Fibroblast of skin of left quadriceps (primary cell): Measurements from ENCODE around the gene GPR183.

Experiments used
- DNase-seq, 2 experiments: peaks; one replicate each; pipeline ENCODE4 v3.0.0-alpha.2; 2013; ENCODE audit warnings: low read depth in 2 of 2

Gene GPR183

GRCh38 chr13:99311748-99312492 is 4.7 kb upstream of the GPR183 start:
- DNase-seq: peak; percentile 21 to 25

GRCh38 chr13:99311137-99311536 is 3.9 kb upstream of the GPR183 start:
- no peak for DNase-seq

- DNase-seq: peak; percentile 87 to 89
Measured at GRCh38 chr13:99310382-99311031, 3.3 kb upstream of the GPR183 start.

GRCh38 chr13:99308471-99309087 is 1.4 kb upstream of the GPR183 start:
- no peak for DNase-seq

GRCh38 chr13:99307648-99308339 is 595 bp upstream of the GPR183 start:
- DNase-seq: no peak

- no peak for DNase-seq
Measured at GRCh38 chr13:99305566-99305965, 1.6 kb downstream of the GPR183 start.

- no peak for DNase-seq
Measured at GRCh38 chr13:99305158-99305557, 2.0 kb downstream of the GPR183 start.

GRCh38 chr13:99304541-99304940 is 2.7 kb downstream of the GPR183 start:
- DNase-seq: no peak

- no peak for DNase-seq
Measured at GRCh38 chr13:99303863-99304521, 3.2 kb downstream of the GPR183 start.

GRCh38 chr13:99302637-99303505 is 4.3 kb downstream of the GPR183 start:
- DNase-seq: no peak

GRCh38 chr13:99301913-99302636 is 5.1 kb downstream of the GPR183 start:
- DNase-seq: no peak

GRCh38 chr13:99301056-99301838 is 6.0 kb downstream of the GPR183 start:
- DNase-seq: no peak

- DNase-seq: no peak
Measured at GRCh38 chr13:99299920-99300341, 7.3 kb downstream of the GPR183 start.

- DNase-seq: no peak
Measured at GRCh38 chr13:99299256-99299919, 7.8 kb downstream of the GPR183 start.

GRCh38 chr13:99298056-99298455 is 9.1 kb downstream of the GPR183 start:
- DNase-seq: no peak

GRCh38 chr13:99297331-99297730 is 9.9 kb downstream of the GPR183 start:
- peak; percentile 44 to 47 for DNase-seq

- DNase-seq: peak; percentile 27 to 29
Measured at GRCh38 chr13:99296398-99296797, 10.8 kb downstream of the GPR183 start.

- DNase-seq: no peak
Measured at GRCh38 chr13:99295488-99296252, 11.5 kb downstream of the GPR183 start.
